Keratinocyte (primary cell): Measurements from ENCODE around the gene C20orf173. TPM values are rescaled to one million over a fixed set of nuclear protein-coding genes. Genes with fewer than 3 reads are reported as not detected.

ENCODE experiments used
- DNase-seq: peaks from one replicate; pipeline ENCODE4 v3.0.0-alpha.2; 2011; ENCODE audit warnings: low read depth, missing footprints, low spot score
- FAIRE-seq: peaks from 2 replicates; lab custom pipeline; 2011; peaks lifted over from hg19 to GRCh38; lab: Jason Lieb, UNC
- H2AFZ ChIP-seq: 2 replicates; pipeline ENCODE4 v1.6.0; 2012; ENCODE audit warnings: low read length, control low read depth, inconsistent platforms; ENCODE audit not compliant: control insufficient read depth
- H3K27ac ChIP-seq: 2 replicates; pipeline ENCODE4 v1.5.1; 2011; ENCODE audit warnings: low read length; ENCODE audit not compliant: control insufficient read depth, insufficient read depth
- H3K27me3 ChIP-seq: 3 replicates; pipeline ENCODE4 v1.6.0; 2011; ENCODE audit warnings: low read length; ENCODE audit not compliant: control insufficient read depth, insufficient read depth; ENCODE audit errors: extremely low read depth
- H3K36me3 ChIP-seq, 2 experiments: 2 replicates in 1 of 2; 3 replicates in 1 of 2; pipeline ENCODE4 v1.5.1; 2011; ENCODE audit warnings: low read length in 2 of 2, mild to moderate bottlenecking in 1 of 2; ENCODE audit not compliant: control insufficient read depth in 2 of 2, insufficient read depth in 2 of 2; ENCODE audit errors: extremely low read depth in 1 of 2
- H3K4me1 ChIP-seq: 3 replicates; pipeline ENCODE4 v1.5.1; 2011; ENCODE audit warnings: low read length; ENCODE audit not compliant: control insufficient read depth, insufficient read depth; ENCODE audit errors: extremely low read depth
- H3K4me2 ChIP-seq: 3 replicates; pipeline ENCODE4 v1.6.0; 2011; ENCODE audit warnings: low read depth, low read length; ENCODE audit not compliant: control insufficient read depth, insufficient read depth; ENCODE audit errors: extremely low read depth
- H3K4me3 ChIP-seq, 3 experiments: fragments of 200-600 bp in 1 of 3; sonication (generic) in 1 of 3; 2 replicates in 2 of 3; 3 replicates in 1 of 3; pipeline ENCODE4 v1.5.1; 2011 to 2016; ENCODE audit warnings: low read length in 3 of 3, mild to moderate bottlenecking in 3 of 3, control low read depth in 2 of 3, inconsistent platforms in 1 of 3, low read depth in 1 of 3, mixed read lengths in 1 of 3, mixed run types in 1 of 3, moderate library complexity in 1 of 3; ENCODE audit not compliant: control insufficient read depth in 2 of 3, insufficient read depth in 2 of 3; ENCODE audit errors: extremely low read depth in 1 of 3
- H3K79me2 ChIP-seq: 2 replicates; pipeline ENCODE4 v1.6.0; 2012; ENCODE audit warnings: low read length; ENCODE audit not compliant: control insufficient read depth, insufficient read depth
- H3K9ac ChIP-seq: 3 replicates; pipeline ENCODE4 v1.6.0; 2011; ENCODE audit warnings: low read length; ENCODE audit not compliant: control insufficient read depth, insufficient read depth; ENCODE audit errors: extremely low read depth
- H3K9me1 ChIP-seq: 3 replicates; pipeline ENCODE4 v1.6.0; 2011; ENCODE audit warnings: low read length; ENCODE audit not compliant: control insufficient read depth, insufficient read depth; ENCODE audit errors: extremely low read depth
- H3K9me3 ChIP-seq: 2 replicates; pipeline ENCODE4 v1.5.1; 2012; ENCODE audit warnings: low read depth, low read length; ENCODE audit not compliant: control insufficient read depth
- H4K20me1 ChIP-seq: 3 replicates; pipeline ENCODE4 v1.6.0; 2011; ENCODE audit warnings: low read length; ENCODE audit not compliant: control insufficient read depth, insufficient read depth; ENCODE audit errors: extremely low read depth
- EZH2 ChIP-seq: IDR thresholded peaks from one replicate; pipeline ENCODE4 v1.6.1; 2012; ENCODE audit warnings: inconsistent platforms, mild to moderate bottlenecking, low read length, moderate library complexity
- dilution Hi-C: fragments of 300-500 bp; cut with MboI; formaldehyde crosslinking; loops from one replicate; pipeline ENCODE4 v1.7.0; 2020; ENCODE audit warnings: low sequenced_read_pairs; ENCODE audit not compliant: extremely low pct_ligation_motif_present
- polyA plus RNA-seq, 5 experiments: library from polyadenylated mRNA; depleted of rRNA in 3 of 5; stranded (reverse) in 3 of 5; stranded (forward) in 1 of 5; unstranded in 1 of 5; fragments of >200 nt; gene quantifications; 1 replicate in 1 of 5; 2 replicates in 3 of 5; 3 replicates in 1 of 5; pipeline versions ENCODE4 v1.2.1 to v1.2.3, GENCODE V29; 2011 to 2012; ENCODE audit warnings: missing spikeins in 2 of 5, low read depth in 1 of 5, low replicate concordance in 1 of 5
- TF ChIP-seq, protein P1 (sequence below), 3 experiments: IDR thresholded peaks in 1 of 3; conservative IDR thresholded peaks in 1 of 3; optimal IDR thresholded peaks in 1 of 3; 2 replicates in 2 of 3; 3 replicates in 1 of 3; pipeline versions ENCODE3 to v1.5.1; 2011; ENCODE audit warnings: low read length in 3 of 3, mild to moderate bottlenecking in 3 of 3, moderate library complexity in 2 of 3, control low read depth in 1 of 3, inconsistent platforms in 1 of 3; ENCODE audit not compliant: insufficient read depth in 2 of 3; ENCODE audit errors: extremely low read depth in 1 of 3

The C20orf173 gene
- polyA plus RNA-seq, 1 donor (not counting 4 experiments of a cell fraction or from before 2014, with no cell fraction given), result not detected

DNA sequence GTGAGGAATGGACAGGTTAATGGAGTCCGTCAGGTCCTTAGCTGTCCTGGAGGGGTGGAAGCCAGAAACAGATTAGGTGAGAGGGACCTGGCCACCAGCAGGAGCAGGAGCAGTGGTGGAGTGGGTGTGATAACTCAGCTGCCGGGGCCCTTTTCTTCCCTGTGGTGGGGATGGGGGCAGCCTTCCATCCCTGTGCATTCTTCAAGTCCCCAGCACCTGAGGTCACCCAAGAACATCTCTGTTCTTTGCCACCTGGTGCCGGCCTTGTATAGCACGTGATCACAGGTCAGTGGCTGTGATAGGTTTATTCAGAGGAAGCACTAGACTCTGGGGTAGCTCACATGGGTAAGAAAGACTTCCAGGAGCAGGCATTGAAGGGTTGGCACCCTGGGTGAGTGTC lies 29.0 kb upstream of the C20orf173 start:
- no peak for FAIRE-seq
- H2AFZ ChIP-seq, result no peak overlapping the region
- dilution Hi-C loops, result no loop called here
- no peak overlapping the region for H3K27ac ChIP-seq
- H3K4me3 ChIP-seq, result no peak overlapping the region
- no peaks in the 10 kb centered on the region for H3K9me3 ChIP-seq
- TF ChIP-seq EZH2, result no peak
- TF ChIP-seq, protein P1, sequence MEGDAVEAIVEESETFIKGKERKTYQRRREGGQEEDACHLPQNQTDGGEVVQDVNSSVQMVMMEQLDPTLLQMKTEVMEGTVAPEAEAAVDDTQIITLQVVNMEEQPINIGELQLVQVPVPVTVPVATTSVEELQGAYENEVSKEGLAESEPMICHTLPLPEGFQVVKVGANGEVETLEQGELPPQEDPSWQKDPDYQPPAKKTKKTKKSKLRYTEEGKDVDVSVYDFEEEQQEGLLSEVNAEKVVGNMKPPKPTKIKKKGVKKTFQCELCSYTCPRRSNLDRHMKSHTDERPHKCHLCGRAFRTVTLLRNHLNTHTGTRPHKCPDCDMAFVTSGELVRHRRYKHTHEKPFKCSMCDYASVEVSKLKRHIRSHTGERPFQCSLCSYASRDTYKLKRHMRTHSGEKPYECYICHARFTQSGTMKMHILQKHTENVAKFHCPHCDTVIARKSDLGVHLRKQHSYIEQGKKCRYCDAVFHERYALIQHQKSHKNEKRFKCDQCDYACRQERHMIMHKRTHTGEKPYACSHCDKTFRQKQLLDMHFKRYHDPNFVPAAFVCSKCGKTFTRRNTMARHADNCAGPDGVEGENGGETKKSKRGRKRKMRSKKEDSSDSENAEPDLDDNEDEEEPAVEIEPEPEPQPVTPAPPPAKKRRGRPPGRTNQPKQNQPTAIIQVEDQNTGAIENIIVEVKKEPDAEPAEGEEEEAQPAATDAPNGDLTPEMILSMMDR (optimal IDR thresholded peaks at IDR 0.05 in 1 of 3, IDR thresholded peaks at IDR 0.05 in 1 of 3, conservative IDR thresholded peaks at IDR 0.05 in 1 of 3; ENCODE audit: extremely low read depth in 1 of 3, insufficient read depth in 2 of 3, low read length in 3 of 3), result no peak
- H4K20me1 ChIP-seq, result peaks cover 3% of the 10 kb centered on the region
- no peak overlapping the region for H3K4me2 ChIP-seq
- peaks cover 19 to 20% of the 10 kb centered on the region in 2 experiments for H3K36me3 ChIP-seq
- H3K27me3 ChIP-seq, result no peaks in the 10 kb centered on the region
- DNase-seq, result no peak
- no peak overlapping the region for H3K9ac ChIP-seq
- no peaks in the 10 kb centered on the region for H3K9me1 ChIP-seq
- no peaks in the 10 kb centered on the region for H3K79me2 ChIP-seq
- H3K4me1 ChIP-seq, result no peaks in the 10 kb centered on the region

DNA sequence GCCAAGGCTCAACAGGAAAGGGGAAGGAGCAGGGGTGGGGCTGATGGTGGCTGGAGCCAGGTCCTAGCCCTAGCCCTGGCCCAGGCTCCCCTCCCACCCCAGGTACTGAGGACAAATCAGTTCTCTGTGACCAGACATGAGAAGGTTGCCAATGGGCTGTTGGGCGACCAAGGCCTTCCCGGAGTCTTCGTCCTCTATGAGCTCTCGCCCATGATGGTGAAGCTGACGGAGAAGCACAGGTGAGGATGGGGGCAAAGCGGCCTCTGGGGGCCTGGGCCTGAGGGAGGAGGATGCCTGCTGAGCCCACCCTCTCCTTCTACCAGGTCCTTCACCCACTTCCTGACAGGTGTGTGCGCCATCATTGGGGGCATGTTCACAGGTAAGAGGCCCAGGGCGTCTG lies 27.4 kb upstream of the C20orf173 start:
- no peak for FAIRE-seq
- dilution Hi-C loops, result no loop called here
- Histone ChIP-seq H3K27me3 (no peaks in the 10 kb centered on the region), H3K9me3 (no peaks in the 10 kb centered on the region), H3K9ac (no peak overlapping the region), H4K20me1 (peaks cover 3% of the 10 kb centered on the region), H3K27ac (no peak overlapping the region), H3K4me3 (no peak overlapping the region), H3K9me1 (no peaks in the 10 kb centered on the region), H2AFZ (no peak overlapping the region), H3K4me2 (no peak overlapping the region), H3K79me2 (no peaks in the 10 kb centered on the region), H3K4me1 (no peaks in the 10 kb centered on the region), H3K36me3 (peaks cover 21 to 31% of the 10 kb centered on the region in 2 experiments)
- no peak for DNase-seq
- TF ChIP-seq, protein P1 (optimal IDR thresholded peaks at IDR 0.05 in 1 of 3, IDR thresholded peaks at IDR 0.05 in 1 of 3, conservative IDR thresholded peaks at IDR 0.05 in 1 of 3; ENCODE audit: extremely low read depth in 1 of 3, insufficient read depth in 2 of 3, low read length in 3 of 3), result no peak
- TF ChIP-seq EZH2, result no peak
